GM12878 (cell line): ENCODE results near the gene PNPLA8. TPM values are rescaled to one million over a fixed set of nuclear protein-coding genes. Genes with fewer than 3 reads are reported as not detected.

Source experiments
- ATAC-seq: fragments of 200-7000 bp; cut with Tn5 transposase; 3 replicates; pipeline ENCODE4 v1.9.1; 2020; ENCODE audit warnings: mild to moderate bottlenecking, moderate library complexity
- BruUV-seq: library from RNA; stranded (reverse); fragments of 400-500 nt; replicated peaks from 2 replicates; lab custom pipeline; 2021; lab: Mats Ljungman, UMichigan
- CTCF ChIA-PET: fragments of 300-600 bp; sonication (Branson Sonifier 250); formaldehyde crosslinking; extraction: SDS; loops from one replicate; lab custom pipeline; 2021; ENCODE audit warnings: inconsistent platforms; lab: Yijun Ruan, JAX
- POLR2A ChIA-PET: fragments of 350-600 bp; formaldehyde crosslinking; extraction: SDS; loops from one replicate; lab custom pipeline; 2021; ENCODE audit warnings: inconsistent platforms; lab: Charles Lee
- RAD21 ChIA-PET: fragments of 300-600 bp; sonication (Branson Sonifier 250); formaldehyde crosslinking; loops from one replicate; lab custom pipeline; 2023; ENCODE audit warnings: antibody characterized with exemption; ENCODE audit not compliant: unreplicated experiment; lab: Charles Lee
- SMC1A ChIA-PET: fragments of 300-600 bp; sonication (Branson Sonifier 250); formaldehyde crosslinking; loops from one replicate; lab custom pipeline; 2023; ENCODE audit not compliant: unreplicated experiment, uncharacterized antibody; lab: Charles Lee
- DNase-seq: peaks from one replicate; pipeline ENCODE4 v3.0.0-alpha.2; 2011; ENCODE audit warnings: low read depth, low spot score
- FAIRE-seq: peaks from 3 replicates; lab custom pipeline; 2011; peaks lifted over from hg19 to GRCh38; lab: Jason Lieb, UNC
- H2AFZ ChIP-seq: 2 replicates; pipeline ENCODE4 v1.6.0; 2011; ENCODE audit warnings: low read depth, low read length, control low read depth; ENCODE audit not compliant: control insufficient read depth
- H3K27ac ChIP-seq: 2 replicates; pipeline ENCODE4 v1.5.1; 2011; ENCODE audit warnings: control low read depth; ENCODE audit not compliant: control insufficient read depth, insufficient read depth
- H3K27me3 ChIP-seq, 2 experiments: replicated peaks in 1 of 2; 2 replicates each; pipeline versions ENCODE4 v1.6.0 to v1.6.1; 2011; ENCODE audit warnings: low read length in 1 of 2; ENCODE audit not compliant: control insufficient read depth in 2 of 2, insufficient read depth in 2 of 2
- H3K36me3 ChIP-seq, 2 experiments: 2 replicates each; pipeline ENCODE4 v1.5.1; 2011; ENCODE audit warnings: low read length in 1 of 2; ENCODE audit not compliant: control insufficient read depth in 2 of 2, insufficient read depth in 2 of 2
- H3K4me1 ChIP-seq: 2 replicates; pipeline ENCODE4 v1.6.1; 2011; ENCODE audit warnings: mild to moderate bottlenecking, low read length, moderate library complexity, mixed read lengths; ENCODE audit not compliant: control insufficient read depth, insufficient read depth
- H3K4me2 ChIP-seq: 2 replicates; pipeline ENCODE4 v1.6.0; 2011; ENCODE audit warnings: control low read depth; ENCODE audit not compliant: control insufficient read depth, insufficient read depth
- H3K4me3 ChIP-seq: fragments of 200-600 bp; sonication (generic); 2 replicates; pipeline ENCODE4 v1.5.1; 2016
- H3K79me2 ChIP-seq: 2 replicates; pipeline ENCODE4 v1.6.0; 2011; ENCODE audit warnings: low read length; ENCODE audit not compliant: control insufficient read depth, insufficient read depth
- H3K9ac ChIP-seq: 2 replicates; pipeline ENCODE4 v1.8.0; 2011; ENCODE audit warnings: low read length, control low read depth, mixed read lengths; ENCODE audit not compliant: control insufficient read depth, insufficient read depth
- H3K9me3 ChIP-seq: replicated peaks from 3 replicates; pipeline ENCODE4 v1.5.1; 2011; ENCODE audit warnings: mild to moderate bottlenecking, low read length; ENCODE audit not compliant: control insufficient read depth, insufficient read depth
- H4K20me1 ChIP-seq: 2 replicates; pipeline ENCODE4 v1.6.0; 2011; ENCODE audit not compliant: control insufficient read depth, insufficient read depth
- CREB1 ChIP-seq: IDR thresholded peaks from 2 replicates; pipeline ENCODE4 v1.6.1; 2012; ENCODE audit warnings: low read depth, mild to moderate bottlenecking, inconsistent platforms
- CREM ChIP-seq: IDR thresholded peaks from 2 replicates; pipeline ENCODE4 v1.6.1; 2014; ENCODE audit warnings: antibody characterized with exemption, low read depth
- FOXM1 ChIP-seq: IDR thresholded peaks from 2 replicates; pipeline ENCODE4 v1.6.1; 2012; ENCODE audit warnings: low read depth, mild to moderate bottlenecking, inconsistent platforms, low read length, moderate library complexity
- MYB ChIP-seq: fragments of 150-350 bp; IDR thresholded peaks from 2 replicates; pipeline ENCODE4 v1.6.1; 2014; ENCODE audit warnings: mild to moderate bottlenecking, low read depth, low read length, borderline replicate concordance
- NBN ChIP-seq: fragments of 450-650 bp; IDR thresholded peaks from 2 replicates; pipeline ENCODE4 v1.6.1; 2016
- NR2C2 ChIP-seq: IDR thresholded peaks from 2 replicates; pipeline ENCODE4 v1.6.1; 2011; ENCODE audit warnings: borderline replicate concordance, low read depth; ENCODE audit not compliant: control insufficient read depth, insufficient read length
- NRF1 ChIP-seq: conservative IDR thresholded peaks from 2 replicates; pipeline ENCODE4 v1.6.1; 2011; ENCODE audit warnings: mild to moderate bottlenecking, low read depth, low read length, improper control_type of control experiment
- POLR2AphosphoS2 ChIP-seq: IDR thresholded peaks from 2 replicates; pipeline ENCODE4 v1.6.1; 2011; ENCODE audit warnings: low read depth, mild to moderate bottlenecking, low read length, improper control_type of control experiment, moderate library complexity
- SMAD5 ChIP-seq: IDR thresholded peaks from 2 replicates; pipeline ENCODE4 v1.6.1; 2016; ENCODE audit warnings: antibody characterized with exemption, low read depth
- WRNIP1 ChIP-seq: IDR thresholded peaks from 2 replicates; pipeline ENCODE4 v1.6.1; 2011; ENCODE audit warnings: low read depth, low read length, improper control_type of control experiment, borderline replicate concordance
- ZNF217 ChIP-seq: fragments of 450-650 bp; IDR thresholded peaks from 2 replicates; pipeline ENCODE4 v1.6.1; 2017; ENCODE audit warnings: antibody characterized with exemption, mild to moderate bottlenecking
- WGBS: methylation state at CpG from one replicate; pipeline ENCODE4 v1.1.6; 2016; ENCODE audit warnings: low lambda C conversion rate; ENCODE audit not compliant: insufficient replicate concordance, insufficient coverage; ENCODE audit errors: missing lambda C conversion rate; 5-methylcytosine and 5-hydroxymethylcytosine counted together
- in situ Hi-C: fragments of 300-500 bp; cut with MboI; formaldehyde crosslinking; loops from 9 replicates; pipeline ENCODE4 v1.14.3; 2018; ENCODE audit warnings: mixed read lengths
- intact Hi-C: fragments of 100-400 bp; cut with micrococcal nuclease; formaldehyde crosslinking; loops from one replicate; pipeline ENCODE4 v1.14.2; 2022; ENCODE audit not compliant: unreplicated experiment
- polyA plus RNA-seq, 11 experiments: library from polyadenylated mRNA; depleted of rRNA in 4 of 11; unstranded in 6 of 11; stranded (reverse) in 5 of 11; fragments of >200 nt; fragmentation: Nextera tagmentation in 4 of 11; fragmentation: Illumina TruSeq in 1 of 11; extraction: Ambion mirVana in 4 of 11; extraction: Trizol in 1 of 11; gene quantifications; 1 replicate in 1 of 11; 2 replicates in 10 of 11; pipeline versions ENCODE4 v1.2.1 to v1.2.3, GENCODE V29; 2011 to 2016; ENCODE audit warnings: inconsistent platforms in 2 of 11, missing spikeins in 2 of 11, low read depth in 1 of 11
- total RNA-seq, 4 experiments: library from RNA; depleted of rRNA in 3 of 4; stranded (reverse); fragments of >200 nt in 3 of 4; fragmentation: Illumina TruSeq in 1 of 4; extraction: Trizol in 1 of 4; gene quantifications; 2 replicates each; pipeline versions ENCODE4 v1.2.1 to v1.2.3, GENCODE V29; 2013 to 2021

The PNPLA8 gene
- total and polyA plus RNA-seq, 10 of the 15 experiments (the other 5 are each of a cell fraction or from before 2014, with no cell fraction given): 8.0 to 16.3 (median 12.2) TPM

DNA sequence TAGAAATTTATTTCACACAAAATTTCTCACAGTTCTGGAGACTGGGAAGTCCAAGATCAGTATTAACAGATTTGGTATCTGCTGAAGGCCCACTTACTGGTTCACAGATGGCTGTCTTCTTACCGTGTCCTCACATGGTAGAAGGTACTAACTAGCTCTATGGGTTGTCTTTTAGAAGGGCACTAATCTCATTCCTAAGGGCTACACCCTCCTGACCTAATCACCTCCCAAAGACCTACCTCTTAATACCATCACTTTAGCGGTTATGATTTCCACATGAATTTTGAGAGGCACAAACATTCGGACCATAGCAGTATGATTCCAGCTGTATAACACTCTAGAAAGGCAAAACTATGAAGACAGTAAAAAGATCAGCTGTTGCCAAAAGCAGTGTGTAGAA lies 8.0 kb downstream of the PNPLA8 start:
- Histone ChIP-seq H3K4me2 (no peak overlapping the region), H3K4me1 (no peaks in the 10 kb centered on the region), H3K27me3 (no peaks in the 10 kb centered on the region), H3K9ac (no peak overlapping the region), H3K36me3 (no peaks in the 10 kb centered on the region), H4K20me1 (no peaks in the 10 kb centered on the region), H3K9me3 (no peaks in the 10 kb centered on the region; the same call in 2 of the 3 replicates), H2AFZ (no peak overlapping the region), H3K4me3 (no peak overlapping the region), H3K79me2 (peaks cover 3% of the 10 kb centered on the region; the same call in 1 of the 2 replicates), H3K27ac (no peak overlapping the region)
- ChIA-PET POLR2A (interaction anchor here (0.6 kb wide), 2 partner anchors 111 to 314 kb away, joined by 3 to 6 read pairs; no protein-coding TSS in a partner anchor), CTCF (interaction anchor here (0.9 to 2.0 kb wide), 3 partner anchors 9 to 21 kb away, joined by 3 to 16 read pairs (median 3); no protein-coding TSS in a partner anchor), SMC1A (interaction anchor here (1.0 to 1.4 kb wide), 4 partner anchors 8 to 313 kb away, joined by 3 to 4 read pairs (median 4); partner anchors contain the start of gene PNPLA8), RAD21 (interaction anchor here (0.6 to 2.2 kb wide), 2 partner anchors 21 to 49 kb away, joined by 3 to 9 read pairs; no protein-coding TSS in a partner anchor)
- TF ChIP-seq CREB1 (no peak), NRF1 (no peak), ZNF217 (no peak), POLR2AphosphoS2 (no peak), WRNIP1 (no peak), FOXM1 (no peak), MYB (no peak), NR2C2 (no peak), NBN (no peak), SMAD5 (no peak), CREM (no peak)
- FAIRE-seq (no peak), ATAC-seq (no peak), DNase-seq (no peak)
- 98% methylated on average over 3 of the region's 3 CpGs for whole genome bisulfite sequencing
- BruUV-seq: no TSS peak
- in situ Hi-C loops: no loop called here
- intact Hi-C loops: no loop called here
